Gastroesophageal sphincter (tissue), 4 donors: ENCODE measurements around the gene KISS1. TPM values are rescaled to one million over a fixed set of nuclear protein-coding genes. Genes with fewer than 3 reads are reported as not detected.

Source experiments
- ATAC-seq: fragments of 150-250 bp; one replicate; pipeline ENCODE4 v1.9.1; 2016; ENCODE audit warnings: mild to moderate bottlenecking, moderate library complexity
- H3K27ac ChIP-seq, 4 donors: fragments of 200-600 bp; sonication (generic) in 3 of 4; 1 replicate in 3 of 4; 2 replicates in 1 of 4; pipeline ENCODE4 v1.5.1; 2016 to 2019
- H3K27me3 ChIP-seq: fragments of 200-600 bp; sonication (generic); one replicate; pipeline ENCODE4 v1.5.1; 2019
- H3K36me3 ChIP-seq, 2 donors: fragments of 200-600 bp; sonication (generic); one replicate each; pipeline ENCODE4 v1.5.1; 2019; ENCODE audit warnings: control low read depth in 1 of 2
- H3K4me1 ChIP-seq, 3 donors: fragments of 200-600 bp; sonication (generic); 1 replicate in 2 of 3; 2 replicates in 1 of 3; pipeline ENCODE4 v1.5.1; 2016 to 2019; ENCODE audit warnings: control low read depth in 2 of 3
- H3K4me3 ChIP-seq, 2 donors: fragments of 200-600 bp; sonication (generic); one replicate each; pipeline ENCODE4 v1.5.1; 2019; ENCODE audit warnings: mild to moderate bottlenecking in 1 of 2, moderate library complexity in 1 of 2
- H3K9me3 ChIP-seq, 3 donors: fragments of 200-600 bp; sonication (generic); one replicate each; pipeline ENCODE4 v1.5.1; 2017 to 2019; ENCODE audit warnings: control low read depth in 2 of 3
- CTCF ChIP-seq, 4 experiments: fragments of 200-600 bp in 2 of 4; fragments of 450-650 bp in 2 of 4; sonication (generic) in 1 of 4; IDR thresholded peaks; one replicate each; pipeline ENCODE4 v1.5.1; 2017 to 2019; ENCODE audit warnings: antibody characterized with exemption in 4 of 4, mild to moderate bottlenecking in 2 of 4, moderate library complexity in 2 of 4
- EP300 ChIP-seq: sonication (generic); formaldehyde crosslinking; IDR thresholded peaks from one replicate; pipeline ENCODE4 v1.6.1; 2017; ENCODE audit warnings: antibody characterized with exemption, mild to moderate bottlenecking
- POLR2A ChIP-seq, 2 donors: fragments of 450-650 bp; IDR thresholded peaks; one replicate each; pipeline ENCODE4 v1.6.1; 2017; ENCODE audit warnings: antibody characterized with exemption in 2 of 2, mild to moderate bottlenecking in 2 of 2, moderate library complexity in 1 of 2
- POLR2AphosphoS5 ChIP-seq: sonication (generic); formaldehyde crosslinking; IDR thresholded peaks from one replicate; pipeline ENCODE4 v1.6.1; 2017; ENCODE audit warnings: antibody characterized with exemption
- WGBS, 2 donors: methylation state at CpG; one replicate each; pipeline ENCODE4 v1.1.5; 2018; ENCODE audit warnings: low coverage in 1 of 2; 5-methylcytosine and 5-hydroxymethylcytosine counted together
- total RNA-seq, 4 donors: library from RNA; depleted of rRNA; stranded (reverse); fragments of >200 nt; gene quantifications; one replicate each; pipeline ENCODE4 v1.1.0, GENCODE V29; 2016

Gene KISS1
- total RNA-seq, 4 donors from 2014 or later: not detected

GRCh38 chr1:204152310-204153044 is 43.8 kb downstream of the KISS1 start:
- ATAC-seq: no peak
- peaks cover 0 to 29% (median 13%) of the 10 kb centered on the region in 3 donors for H3K4me1 ChIP-seq
- 51% methylated on average over 2 of the region's 25 CpGs; no CpG with 5 or more reads in 1 of the 2 donors for WGBS, 2 donors
- peak overlapping the region; percentile 46 to 75 for H3K4me3 ChIP-seq
- TF ChIP-seq CTCF (IDR thresholded peaks at IDR 0.05): no peak
- TF ChIP-seq EP300: no peak
- TF ChIP-seq POLR2A (IDR thresholded peaks at IDR 0.05): no peak
- no peak for TF ChIP-seq POLR2AphosphoS5
- H3K36me3 ChIP-seq: no peaks in the 10 kb centered on the region
- peak overlapping the region in 3 of 4 donors; percentile 78 to 86 (median 84) for H3K27ac ChIP-seq
- H3K27me3 ChIP-seq: peaks cover 67% of the 10 kb centered on the region
- no peaks in the 10 kb centered on the region for H3K9me3 ChIP-seq

GRCh38 chr1:204151552-204152309 is 44.6 kb downstream of the KISS1 start, which contains the start of gene ETNK2:
Gene ETNK2, minus strand, starts transcription at chr1:204152044. Its CDS starts 192 bp downstream, at chr1:204151852.
- H3K27me3 ChIP-seq: peaks cover 59% of the 10 kb centered on the region
- peaks cover 0 to 29% (median 13%) of the 10 kb centered on the region in 3 donors for H3K4me1 ChIP-seq
- whole genome bisulfite sequencing, 2 donors: no CpG with 5 or more reads among the region's 94 CpGs
- H3K36me3 ChIP-seq: peaks cover 0 to under 1% of the 10 kb centered on the region in 2 donors
- no peaks in the 10 kb centered on the region for H3K9me3 ChIP-seq
- no peak for TF ChIP-seq POLR2A (IDR thresholded peaks at IDR 0.05)
- no peak for TF ChIP-seq CTCF (IDR thresholded peaks at IDR 0.05)
- no peak for TF ChIP-seq POLR2AphosphoS5
- no peak for TF ChIP-seq EP300
- peak within 1 kb of the TSS; percentile 46 to 75 for H3K4me3 ChIP-seq
- ATAC-seq: peak; percentile 75
- peak within 1 kb of the TSS in 3 of 4 donors; percentile 78 to 86 (median 84) for H3K27ac ChIP-seq

- H3K4me1 ChIP-seq: peaks cover 0 to 29% (median 13%) of the 10 kb centered on the region in 3 donors
- no peaks in the 10 kb centered on the region for H3K9me3 ChIP-seq
- peaks cover 51% of the 10 kb centered on the region for H3K27me3 ChIP-seq
- TF ChIP-seq CTCF (IDR thresholded peaks at IDR 0.05) (no peak), POLR2A (IDR thresholded peaks at IDR 0.05) (no peak), EP300 (no peak), POLR2AphosphoS5 (no peak)
- H3K27ac ChIP-seq: peak overlapping the region in 3 of 4 donors; percentile 78 to 86 (median 84)
- H3K36me3 ChIP-seq: peaks cover 0 to 8% of the 10 kb centered on the region in 2 donors
- 61% methylated on average over 5 of the region's 33 CpGs; no CpG with 5 or more reads in 1 of the 2 donors for WGBS, 2 donors
- peak overlapping the region; percentile 46 to 75 for H3K4me3 ChIP-seq
- ATAC-seq: peak; percentile 35
Measured at GRCh38 chr1:204150702-204151551, 45.4 kb downstream of the KISS1 start.

- Histone ChIP-seq H3K4me3 (peak overlapping the region in 1 of 2 donors; percentile 75), H3K36me3 (peaks cover 0 to 13% of the 10 kb centered on the region in 2 donors), H3K27me3 (peaks cover 41% of the 10 kb centered on the region), H3K27ac (peak overlapping the region in 3 of 4 donors; percentile 78 to 86 (median 84)), H3K9me3 (no peaks in the 10 kb centered on the region), H3K4me1 (peaks cover 0 to 29% (median 13%) of the 10 kb centered on the region in 3 donors)
- 100% methylated on average over 2 to 3 of the region's 16 CpGs for WGBS, 2 donors
- peak; percentile 47 for ATAC-seq
- TF ChIP-seq POLR2AphosphoS5 (peak; percentile 19), CTCF (IDR thresholded peaks at IDR 0.05) (no peak)
Measured at GRCh38 chr1:204149635-204150565, 46.4 kb downstream of the KISS1 start.
